ENCODE measurements around the gene DNER. TPM values are rescaled to one million over a fixed set of nuclear protein-coding genes. Genes with fewer than 3 reads are reported as not detected.

The DNER gene
- total and polyA plus RNA-seq, 4 donors = 0.01 TPM; not detected in 3

DNA sequence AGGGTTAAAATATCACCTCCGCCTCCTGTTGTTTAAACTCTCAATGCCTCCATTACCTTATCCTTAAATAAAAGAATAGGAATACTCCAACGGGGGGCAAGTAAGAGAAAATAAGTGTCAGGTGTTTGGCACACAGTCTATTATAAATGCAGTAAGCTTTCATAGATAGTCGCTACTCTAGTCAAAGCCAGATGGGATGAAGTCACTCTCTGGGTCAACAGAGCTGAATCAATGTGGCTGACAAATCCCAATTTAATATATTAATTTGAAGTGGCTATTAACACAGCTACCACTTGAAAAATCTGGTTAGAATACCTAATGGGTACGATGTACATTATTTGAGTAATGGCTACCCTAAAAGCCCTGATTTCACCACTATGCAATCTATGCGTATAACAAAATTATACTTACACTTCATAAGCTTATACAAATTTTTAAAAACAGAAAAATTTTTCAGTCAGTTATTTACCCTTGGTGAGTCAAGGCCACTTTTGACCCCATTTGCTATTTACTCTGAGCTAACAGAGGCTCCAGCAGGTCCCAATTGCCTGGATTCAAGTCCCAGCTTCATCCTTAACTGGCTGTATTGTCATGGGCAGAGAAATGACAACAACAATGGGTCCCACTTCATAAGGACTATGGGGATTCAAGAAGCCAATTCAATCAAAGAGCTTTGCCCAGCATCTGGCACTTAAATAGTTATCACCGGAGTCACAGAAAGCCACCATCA lies 275.8 kb downstream of the DNER start:
- 81% methylated on average over 6 of the region's 6 CpGs for WGBS
- no peak overlapping the region for H3K27ac ChIP-seq (ENCODE audit: low read depth in 1 of 2, low read length in 2 of 2)
- no peak overlapping the region for H3K9ac ChIP-seq (ENCODE audit: low read depth in 1 of 2, low read length in 2 of 2)
- no peaks in the 10 kb centered on the region for H3K36me3 ChIP-seq (ENCODE audit: control insufficient read depth in 4 of 4, insufficient read depth in 3 of 4, low read depth in 1 of 4, low read length in 3 of 4)
- peaks cover 0 to under 1% (median 0%) of the 10 kb centered on the region in 4 donors for H3K27me3 ChIP-seq (ENCODE audit: control insufficient read depth in 4 of 4, insufficient read depth in 4 of 4, low read length in 3 of 4)
- no peaks in the 10 kb centered on the region for H3K4me1 ChIP-seq (ENCODE audit: control insufficient read depth in 4 of 4, insufficient read depth in 4 of 4, low read length in 3 of 4)
- no peak overlapping the region for H3K4me3 ChIP-seq (ENCODE audit: low read depth in 1 of 3, low read length in 3 of 3)
- peaks cover 0 to 5% (median 2%) of the 10 kb centered on the region in 4 donors for H3K9me3 ChIP-seq (ENCODE audit: control insufficient read depth in 4 of 4, low read length in 3 of 4)
- no peak for DNase-seq (ENCODE audit: low spot score)
- no peak for TF ChIP-seq TAF1 (conservative IDR thresholded peaks at IDR 0.05)
- TF ChIP-seq FOXA1 (IDR thresholded peaks at IDR 0.05) = no peak
- no peak for TF ChIP-seq EGR1 (IDR thresholded peaks at IDR 0.05; ENCODE audit: low read depth in 2 of 2)
- TF ChIP-seq, protein P1, sequence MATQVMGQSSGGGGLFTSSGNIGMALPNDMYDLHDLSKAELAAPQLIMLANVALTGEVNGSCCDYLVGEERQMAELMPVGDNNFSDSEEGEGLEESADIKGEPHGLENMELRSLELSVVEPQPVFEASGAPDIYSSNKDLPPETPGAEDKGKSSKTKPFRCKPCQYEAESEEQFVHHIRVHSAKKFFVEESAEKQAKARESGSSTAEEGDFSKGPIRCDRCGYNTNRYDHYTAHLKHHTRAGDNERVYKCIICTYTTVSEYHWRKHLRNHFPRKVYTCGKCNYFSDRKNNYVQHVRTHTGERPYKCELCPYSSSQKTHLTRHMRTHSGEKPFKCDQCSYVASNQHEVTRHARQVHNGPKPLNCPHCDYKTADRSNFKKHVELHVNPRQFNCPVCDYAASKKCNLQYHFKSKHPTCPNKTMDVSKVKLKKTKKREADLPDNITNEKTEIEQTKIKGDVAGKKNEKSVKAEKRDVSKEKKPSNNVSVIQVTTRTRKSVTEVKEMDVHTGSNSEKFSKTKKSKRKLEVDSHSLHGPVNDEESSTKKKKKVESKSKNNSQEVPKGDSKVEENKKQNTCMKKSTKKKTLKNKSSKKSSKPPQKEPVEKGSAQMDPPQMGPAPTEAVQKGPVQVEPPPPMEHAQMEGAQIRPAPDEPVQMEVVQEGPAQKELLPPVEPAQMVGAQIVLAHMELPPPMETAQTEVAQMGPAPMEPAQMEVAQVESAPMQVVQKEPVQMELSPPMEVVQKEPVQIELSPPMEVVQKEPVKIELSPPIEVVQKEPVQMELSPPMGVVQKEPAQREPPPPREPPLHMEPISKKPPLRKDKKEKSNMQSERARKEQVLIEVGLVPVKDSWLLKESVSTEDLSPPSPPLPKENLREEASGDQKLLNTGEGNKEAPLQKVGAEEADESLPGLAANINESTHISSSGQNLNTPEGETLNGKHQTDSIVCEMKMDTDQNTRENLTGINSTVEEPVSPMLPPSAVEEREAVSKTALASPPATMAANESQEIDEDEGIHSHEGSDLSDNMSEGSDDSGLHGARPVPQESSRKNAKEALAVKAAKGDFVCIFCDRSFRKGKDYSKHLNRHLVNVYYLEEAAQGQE (IDR thresholded peaks at IDR 0.05) = no peak
- TF ChIP-seq YY1 (IDR thresholded peaks at IDR 0.05) = no peak
- no peak for TF ChIP-seq ZBTB33 (IDR thresholded peaks at IDR 0.05)
- no peak for TF ChIP-seq RAD21 (IDR thresholded peaks at IDR 0.05)
- TF ChIP-seq MAX (IDR thresholded peaks at IDR 0.05) = no peak
- no peak for TF ChIP-seq HNF4A (conservative IDR thresholded peaks at IDR 0.05)
- no peak for TF ChIP-seq FOXA2 (IDR thresholded peaks at IDR 0.05)
- TF ChIP-seq, protein P2, sequence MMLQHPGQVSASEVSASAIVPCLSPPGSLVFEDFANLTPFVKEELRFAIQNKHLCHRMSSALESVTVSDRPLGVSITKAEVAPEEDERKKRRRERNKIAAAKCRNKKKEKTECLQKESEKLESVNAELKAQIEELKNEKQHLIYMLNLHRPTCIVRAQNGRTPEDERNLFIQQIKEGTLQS (IDR thresholded peaks at IDR 0.05) = no peak
- TF ChIP-seq GABPA (IDR thresholded peaks at IDR 0.05 in 1 of 2, conservative IDR thresholded peaks at IDR 0.05 in 1 of 2) = no peak
- TF ChIP-seq NR2F2 (IDR thresholded peaks at IDR 0.05) = no peak
- no peak for TF ChIP-seq RXRA (IDR thresholded peaks at IDR 0.05)

GRCh38 chr2:229437467-229437866 lies 276.9 kb downstream of the DNER start:
- Histone ChIP-seq H3K27ac (ENCODE audit: low read depth in 1 of 2, low read length in 2 of 2) (no peak overlapping the region), H3K27me3 (ENCODE audit: control insufficient read depth in 4 of 4, insufficient read depth in 4 of 4, low read length in 3 of 4) (no peaks in the 10 kb centered on the region), H3K4me3 (ENCODE audit: low read depth in 1 of 3, low read length in 3 of 3) (no peak overlapping the region), H3K36me3 (ENCODE audit: control insufficient read depth in 4 of 4, insufficient read depth in 3 of 4, low read depth in 1 of 4, low read length in 3 of 4) (no peaks in the 10 kb centered on the region), H3K9ac (ENCODE audit: low read depth in 1 of 2, low read length in 2 of 2) (no peak overlapping the region), H3K4me1 (ENCODE audit: control insufficient read depth in 4 of 4, insufficient read depth in 4 of 4, low read length in 3 of 4) (no peaks in the 10 kb centered on the region), H3K9me3 (ENCODE audit: control insufficient read depth in 4 of 4, low read length in 3 of 4) (peaks cover 0 to 5% (median 2%) of the 10 kb centered on the region in 4 donors)
- TF ChIP-seq GABPA (IDR thresholded peaks at IDR 0.05 in 1 of 2, conservative IDR thresholded peaks at IDR 0.05 in 1 of 2) = no peak
- no peak for TF ChIP-seq ZBTB33 (IDR thresholded peaks at IDR 0.05)
- no peak for TF ChIP-seq YY1 (IDR thresholded peaks at IDR 0.05)
- no peak for DNase-seq (ENCODE audit: low spot score)
- WGBS = 85% methylated on average over 2 of the region's 2 CpGs
